DMS53 treated with DMSO at 0.1 percent for 48 hours (cell line): ENCODE measurements around the gene ASPN.

Experiments used
- DNase-seq: peaks from one replicate; lab custom pipeline; 2025; ENCODE audit not compliant: unreplicated experiment; lab: John Stamatoyannopoulos, UW

The ASPN gene

DNA sequence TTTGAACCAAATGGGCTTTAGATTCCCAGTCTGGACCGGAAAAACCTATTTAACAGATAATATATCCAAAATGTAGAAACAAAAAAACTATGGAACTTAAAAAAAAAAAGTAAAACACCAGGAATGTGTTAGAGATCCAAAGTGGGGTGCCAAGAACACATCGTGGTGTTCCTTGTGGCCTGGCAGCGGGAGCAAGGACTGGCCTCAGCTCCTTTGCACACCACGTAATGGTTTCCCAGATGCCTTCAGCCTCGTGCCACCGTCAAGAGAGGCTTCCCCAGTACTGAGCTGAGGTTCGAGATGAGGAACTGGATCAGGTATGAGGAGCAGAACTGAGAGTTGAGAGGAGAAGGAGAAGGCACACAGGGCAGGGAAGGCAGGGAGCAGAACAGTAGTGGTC, 3.5 kb downstream of the ASPN start:
- no peak for DNase-seq

- DNase-seq = no peak
These were observed 5.3 kb downstream of the ASPN start for GRCh38 chr9:92476962-92477361.

DNA sequence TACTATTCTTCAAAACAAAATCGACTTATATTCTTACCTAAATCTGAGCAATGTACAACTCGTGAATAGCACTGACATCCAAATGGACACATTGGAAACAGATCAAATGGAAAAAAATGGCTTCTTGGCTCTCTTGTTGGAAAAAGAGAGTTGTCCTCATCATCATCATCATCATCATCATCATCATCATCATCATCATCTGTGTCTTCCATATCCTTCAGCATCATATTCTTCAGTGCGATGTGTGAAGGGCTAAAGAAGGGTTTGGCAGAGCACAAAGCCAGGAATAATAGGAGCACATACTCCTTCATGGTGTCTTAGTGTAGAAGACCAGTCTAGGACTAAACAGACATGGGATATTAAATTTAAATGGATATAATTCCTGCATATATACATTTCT, 7.7 kb downstream of the ASPN start:
- DNase-seq = no peak

DNA sequence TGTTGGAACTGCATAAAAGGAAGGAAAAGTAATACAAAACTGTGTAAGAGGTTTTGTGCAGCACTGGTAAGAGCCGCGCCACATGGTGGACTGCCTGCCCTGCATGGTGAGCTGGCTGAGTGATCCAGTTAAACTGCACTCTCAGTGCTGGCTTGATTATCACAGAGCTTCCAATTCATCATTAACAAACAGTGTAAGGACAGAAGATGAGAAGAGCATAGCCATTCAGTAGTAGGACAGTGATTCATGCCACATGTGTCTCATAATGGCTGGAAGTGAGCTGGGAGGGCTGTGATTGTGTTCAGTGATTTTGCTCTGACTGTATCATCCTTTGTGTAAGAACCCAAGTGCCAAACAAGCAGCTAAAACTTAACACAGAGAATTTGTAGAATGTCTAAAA, 14.1 kb downstream of the ASPN start:
- DNase-seq = no peak

DNA sequence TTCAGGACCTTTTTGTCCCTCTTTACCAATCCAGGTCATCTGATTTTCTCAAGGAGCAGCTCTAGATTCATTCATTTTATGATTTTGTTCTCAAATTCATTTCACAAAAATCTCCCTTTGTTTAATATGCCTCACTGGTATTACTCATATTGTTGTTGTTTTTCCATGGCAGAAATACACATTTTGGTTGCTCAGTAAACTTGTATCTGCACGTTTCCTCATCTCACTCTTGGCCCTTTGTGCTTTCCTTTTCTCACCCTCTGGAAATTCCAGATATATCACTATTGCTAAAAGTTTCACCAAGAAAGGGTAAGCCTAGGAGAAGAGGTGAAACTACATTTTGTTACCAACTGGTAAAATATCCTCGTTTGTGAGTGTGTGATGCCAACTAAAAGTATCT, 14.8 kb downstream of the ASPN start:
- DNase-seq = no peak

DNA sequence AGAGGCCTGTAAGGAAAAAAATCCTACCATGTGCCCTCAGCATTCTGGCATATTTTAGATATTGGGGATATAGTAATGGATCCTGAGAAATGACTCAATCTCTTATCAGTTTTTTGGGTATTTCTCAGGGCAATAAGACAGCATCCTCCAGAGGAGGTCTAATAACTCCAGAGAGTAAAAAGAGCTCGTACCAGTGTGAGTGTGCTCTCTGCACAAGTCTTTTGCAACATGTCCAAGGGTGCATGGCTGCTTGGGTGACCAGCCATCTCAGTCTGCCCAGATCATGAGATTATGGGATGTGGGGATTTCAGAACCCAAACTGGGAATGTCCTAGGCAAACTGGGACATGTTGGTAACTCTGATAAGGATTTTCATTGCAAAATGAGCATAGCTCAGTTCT, 15.3 kb downstream of the ASPN start:
- no peak for DNase-seq

GRCh38 chr9:92463984-92464383, 18.3 kb downstream of the ASPN start:
- DNase-seq = no peak

DNA sequence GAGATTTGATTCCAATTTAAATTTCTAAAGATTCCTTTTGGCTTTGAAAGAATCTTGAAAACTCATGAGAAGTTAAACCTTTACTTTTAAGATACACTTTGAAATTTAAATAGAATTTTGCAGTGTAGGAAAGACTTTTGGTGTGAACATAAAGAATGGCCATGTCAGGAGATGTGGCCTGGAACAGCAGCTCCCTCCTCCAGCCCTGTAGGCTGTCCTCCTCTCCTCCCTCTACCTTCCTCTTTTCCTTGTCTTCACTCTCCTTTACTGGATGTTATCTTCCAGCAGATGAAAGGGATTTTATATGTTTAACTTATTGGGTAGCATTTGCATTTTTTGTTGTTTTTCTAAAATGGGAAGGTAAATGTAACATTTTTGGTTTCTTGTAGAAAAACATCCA, 18.9 kb downstream of the ASPN start:
- no peak for DNase-seq

GRCh38 chr9:92457576-92457975, 24.7 kb downstream of the ASPN start:
- DNase-seq = no peak

DNA sequence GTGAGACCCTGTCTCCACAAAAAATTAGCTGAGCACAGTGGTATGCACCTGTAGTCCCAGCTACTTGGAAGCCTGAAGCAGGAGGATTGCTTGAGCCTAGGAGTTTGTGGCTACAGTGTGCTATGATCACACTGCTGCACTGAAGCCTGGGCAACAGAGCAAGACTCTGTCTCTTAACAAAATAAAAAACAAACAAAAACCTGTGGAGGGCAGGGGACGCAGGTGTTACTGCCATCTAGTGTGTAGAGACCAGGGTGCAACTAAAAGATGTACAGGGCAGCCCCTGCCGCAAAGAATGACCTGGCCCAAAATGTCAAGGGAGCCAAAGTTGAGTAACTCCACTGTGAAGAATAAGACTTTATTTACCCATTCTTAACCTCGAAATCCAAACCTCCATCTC, 27.1 kb downstream of the ASPN start:
- no peak for DNase-seq

- DNase-seq = no peak
These were observed 35.8 kb downstream of the ASPN start for GRCh38 chr9:92446536-92446935.

GRCh38 chr9:92444841-92445240, 37.5 kb downstream of the ASPN start:
- no peak for DNase-seq

- no peak for DNase-seq
These were observed 41.6 kb downstream of the ASPN start for GRCh38 chr9:92440751-92441046.

- DNase-seq = no peak
These were observed 42.2 kb downstream of the ASPN start for GRCh38 chr9:92439921-92440750.

- DNase-seq = no peak
These were observed 43.3 kb downstream of the ASPN start for GRCh38 chr9:92438900-92439526.

DNA sequence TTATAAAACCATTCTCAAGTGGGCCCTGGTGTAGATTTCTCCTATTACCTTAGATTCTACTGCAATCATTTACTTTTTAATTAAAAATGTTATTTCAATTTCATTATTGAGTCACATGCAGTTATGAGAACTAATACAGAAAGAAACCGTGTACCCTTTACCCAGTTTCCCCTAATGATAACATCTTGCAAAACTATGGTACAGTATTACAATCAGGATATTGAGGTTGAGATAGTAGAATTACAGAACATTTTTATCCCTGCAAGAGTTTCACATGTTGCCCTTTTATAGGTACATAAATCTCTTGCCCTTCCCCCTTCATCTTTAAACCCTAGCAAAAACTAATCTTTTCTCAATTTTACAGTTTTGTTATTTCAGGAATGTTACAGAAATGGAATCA, 47.0 kb downstream of the ASPN start:
- DNase-seq = no peak

DNA sequence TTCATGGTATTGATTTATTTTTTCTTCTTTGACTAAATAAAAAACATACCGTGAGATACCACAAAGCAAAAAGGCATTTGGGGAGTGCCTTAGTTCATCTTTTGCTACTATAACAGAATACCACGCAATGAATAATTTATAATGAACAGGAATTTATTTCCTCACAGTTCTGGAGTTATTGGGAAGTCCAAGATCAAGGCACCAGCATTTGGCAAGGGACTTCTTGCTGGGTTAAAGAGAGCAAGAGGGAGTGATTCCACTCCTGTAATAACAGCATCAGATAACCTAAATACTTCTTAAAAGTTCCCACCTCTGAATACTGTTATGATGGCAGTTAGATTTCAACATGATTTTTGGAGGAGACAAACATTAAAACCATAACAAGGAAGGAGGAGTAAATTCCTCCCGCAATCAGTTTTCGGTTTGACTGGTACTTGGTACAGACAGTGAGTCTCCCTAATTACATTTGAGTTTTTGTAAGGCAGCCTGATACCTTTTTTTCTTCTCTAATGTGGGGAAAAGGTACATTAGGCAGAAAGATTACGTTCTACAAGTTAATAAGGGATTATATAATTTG, 49.2 kb downstream of the ASPN start:
- DNase-seq = no peak

GRCh38 chr9:92432350-92432749, 50.0 kb downstream of the ASPN start:
- no peak for DNase-seq

DNA sequence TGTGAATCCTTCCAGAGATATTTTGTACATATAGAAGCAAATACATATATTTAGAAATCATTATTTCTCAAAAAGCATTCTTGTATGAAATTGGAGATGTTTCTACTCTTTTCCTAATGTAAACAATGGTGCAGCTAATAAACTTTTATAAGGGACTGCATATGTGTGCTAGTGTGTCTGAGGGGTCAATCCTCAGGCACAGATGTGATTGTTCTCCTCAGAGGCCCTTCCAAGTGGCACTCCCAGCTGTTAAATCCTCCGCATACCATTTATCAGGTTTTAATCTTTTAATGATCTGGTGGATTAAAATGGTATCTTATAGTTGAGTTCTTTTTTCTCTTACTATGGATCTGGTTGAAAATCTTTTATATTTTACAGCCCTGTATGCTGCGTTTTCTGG, 52.5 kb downstream of the ASPN start:
- DNase-seq = no peak

DNA sequence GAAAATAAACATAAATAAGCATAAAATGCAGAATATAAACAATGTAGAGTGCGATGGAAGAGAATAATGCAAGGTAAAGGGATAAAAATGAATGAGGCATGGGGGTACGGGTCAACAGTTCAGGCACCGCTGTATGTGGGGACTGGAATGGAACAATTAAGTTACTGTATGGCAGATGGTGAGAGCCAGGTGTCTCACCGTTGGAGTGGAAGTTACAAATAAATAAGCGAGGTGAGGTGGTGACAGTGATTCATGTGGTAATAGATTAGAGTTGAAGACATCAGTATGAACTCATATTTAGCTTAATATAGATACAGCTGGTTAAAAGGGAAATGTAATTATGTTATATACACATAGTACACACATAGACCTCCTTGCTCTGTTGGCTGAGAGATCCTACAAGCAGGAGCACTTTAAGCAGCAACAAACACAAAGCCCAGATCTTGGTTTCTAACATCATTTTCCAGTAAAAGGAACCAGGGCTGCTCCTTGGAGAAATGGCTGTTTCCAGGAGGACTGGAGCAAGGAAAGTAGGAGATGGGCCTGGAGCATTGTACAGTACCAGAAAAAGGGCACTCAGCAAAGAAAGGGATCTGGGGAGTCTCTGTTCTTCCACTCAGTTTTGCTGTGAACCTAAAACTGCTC, 55.7 kb downstream of the ASPN start:
- no peak for DNase-seq

DNA sequence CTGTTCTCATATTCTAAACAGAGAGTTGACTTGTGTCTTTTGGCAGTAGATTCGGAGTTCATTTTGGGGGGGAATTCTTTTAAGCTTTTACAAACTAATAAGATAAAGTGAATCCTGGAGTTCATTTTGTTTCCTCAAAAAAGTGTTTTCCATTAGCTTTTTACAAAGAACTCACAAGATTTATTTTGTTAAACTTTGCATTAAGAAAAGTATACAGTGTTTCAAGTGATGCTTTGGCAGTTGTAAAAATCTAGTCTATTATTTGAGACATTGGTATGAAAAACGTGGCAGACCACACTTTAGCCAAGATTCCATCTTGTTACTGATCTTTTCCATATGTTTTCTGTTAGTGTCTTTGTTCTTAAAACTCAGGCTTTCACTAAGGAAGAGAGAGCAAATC, 56.8 kb downstream of the ASPN start:
- DNase-seq = no peak

- no peak for DNase-seq
These were observed 58.0 kb downstream of the ASPN start, which contains the start of gene OMD for GRCh38 chr9:92424340-92424739. TSS of gene OMD (minus strand) at chr9:92424471. CDS start at chr9:92417558, 6,913 bp downstream.
